ENCODE data around the gene DTX2.
"Not testable (repeated sequence)": the region's sequence is repeated elsewhere in the genome, so short reads cannot be mapped to it uniquely, and the experiment has no call there.

The DTX2 gene

DNA sequence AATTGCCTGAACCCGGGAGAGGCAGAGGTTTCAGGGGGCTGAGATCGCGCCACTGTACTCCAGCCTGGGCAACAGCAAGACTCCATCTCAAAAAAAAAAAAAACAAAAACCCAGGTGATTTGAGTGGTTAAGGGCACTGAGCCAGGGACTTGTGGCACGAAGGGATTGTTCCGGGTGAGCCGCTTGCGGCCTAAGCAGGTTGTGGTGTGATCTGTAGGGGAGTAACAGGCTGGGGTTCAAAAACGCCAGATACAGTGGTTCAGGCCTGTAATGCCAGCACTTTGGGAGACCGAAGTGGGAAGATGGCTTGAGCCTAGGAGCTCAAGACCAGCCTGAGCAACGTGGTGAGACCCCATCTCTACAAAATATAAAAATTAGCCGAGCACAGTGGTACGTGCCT is 17.7 kb upstream of the DTX2 start:
- not testable (repeated sequence) for DNase-seq (ENCODE audit: low spot score)

DNA sequence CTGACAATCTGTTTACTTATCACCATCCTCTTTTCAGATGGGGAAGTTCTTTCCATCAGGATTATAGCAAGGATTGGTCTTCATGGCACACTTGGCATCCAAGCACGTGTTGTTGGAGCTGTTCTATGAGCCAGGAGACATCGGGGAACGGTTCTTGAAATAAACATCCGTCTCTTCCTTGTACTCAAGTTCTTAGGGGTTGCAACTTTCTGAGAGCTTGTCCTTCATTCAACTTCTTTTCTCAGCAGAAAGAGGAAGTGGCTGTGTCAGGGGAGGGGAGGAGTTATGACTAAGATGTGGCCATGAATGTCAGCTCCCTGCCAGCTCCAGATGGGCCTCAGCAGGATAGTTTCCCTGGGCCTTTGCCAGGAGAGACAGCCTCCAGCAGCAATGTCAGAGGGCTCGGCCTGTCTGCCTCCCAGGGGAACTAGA is 15.9 kb upstream of the DTX2 start:
- peak; percentile 57 for DNase-seq (ENCODE audit: low spot score)

DNA sequence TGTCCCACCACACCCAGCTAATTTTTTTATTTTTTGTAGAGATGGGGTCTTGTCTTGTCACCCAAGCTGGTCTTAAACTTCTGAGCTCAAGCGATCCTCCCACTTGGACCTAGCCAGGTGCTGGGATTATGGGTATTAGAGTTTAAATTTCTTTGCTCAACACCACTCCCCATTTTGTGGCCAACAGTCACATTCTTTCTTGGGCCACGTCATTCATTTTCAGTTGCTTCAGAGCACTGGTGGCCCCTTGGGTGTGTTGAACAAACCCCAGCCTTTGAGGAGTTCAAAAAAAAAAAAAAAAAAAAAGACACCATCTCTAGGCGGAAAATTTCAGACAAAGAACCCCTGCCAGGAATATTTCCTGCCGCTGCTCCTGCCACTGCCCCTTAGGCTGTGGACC is 4.5 kb upstream of the DTX2 start:
- DNase-seq (ENCODE audit: low spot score) = not testable (repeated sequence)

DNA sequence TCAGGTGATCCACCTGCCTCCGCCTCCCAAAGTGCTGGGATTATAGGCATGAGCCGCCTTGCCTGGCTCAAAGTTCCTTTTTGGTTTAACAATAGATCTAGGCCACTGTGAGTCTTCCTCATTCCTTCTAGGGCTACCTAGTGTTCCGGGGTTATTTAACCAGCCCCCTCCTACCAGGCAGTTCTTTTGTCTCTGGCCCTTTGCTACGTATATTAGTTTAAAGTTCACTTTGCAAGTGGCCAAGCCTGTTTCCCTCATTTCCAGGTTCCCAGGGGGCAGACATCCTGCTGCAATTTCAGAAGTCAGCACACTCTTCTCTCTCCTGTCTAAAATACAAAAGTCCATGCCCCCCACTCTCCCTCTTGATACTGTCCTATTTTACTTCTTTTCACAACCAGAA is 3.0 kb upstream of the DTX2 start:
- not testable (repeated sequence) for DNase-seq (ENCODE audit: low spot score)

DNA sequence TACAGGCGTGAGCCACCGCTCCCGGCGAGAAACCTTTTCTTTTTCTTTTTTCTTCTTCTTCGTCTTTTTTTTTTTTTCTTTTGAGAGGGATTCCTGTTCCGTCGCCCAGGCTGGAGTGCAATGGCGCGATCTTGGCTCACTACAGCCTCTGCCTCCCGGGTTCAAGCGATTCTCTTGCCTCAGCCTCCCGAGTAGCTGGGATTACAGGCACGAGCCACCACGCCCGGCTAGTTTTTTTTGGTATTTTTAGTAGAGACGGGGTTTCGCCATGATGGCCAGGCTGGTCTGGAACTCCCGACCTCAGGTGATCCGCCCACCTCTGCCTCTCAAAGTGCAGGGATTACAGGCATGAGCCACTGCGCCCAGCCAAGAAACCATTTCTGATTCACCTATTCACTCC is 742 bp upstream of the DTX2 start:
- DNase-seq (ENCODE audit: low spot score) = not testable (repeated sequence)

DNA sequence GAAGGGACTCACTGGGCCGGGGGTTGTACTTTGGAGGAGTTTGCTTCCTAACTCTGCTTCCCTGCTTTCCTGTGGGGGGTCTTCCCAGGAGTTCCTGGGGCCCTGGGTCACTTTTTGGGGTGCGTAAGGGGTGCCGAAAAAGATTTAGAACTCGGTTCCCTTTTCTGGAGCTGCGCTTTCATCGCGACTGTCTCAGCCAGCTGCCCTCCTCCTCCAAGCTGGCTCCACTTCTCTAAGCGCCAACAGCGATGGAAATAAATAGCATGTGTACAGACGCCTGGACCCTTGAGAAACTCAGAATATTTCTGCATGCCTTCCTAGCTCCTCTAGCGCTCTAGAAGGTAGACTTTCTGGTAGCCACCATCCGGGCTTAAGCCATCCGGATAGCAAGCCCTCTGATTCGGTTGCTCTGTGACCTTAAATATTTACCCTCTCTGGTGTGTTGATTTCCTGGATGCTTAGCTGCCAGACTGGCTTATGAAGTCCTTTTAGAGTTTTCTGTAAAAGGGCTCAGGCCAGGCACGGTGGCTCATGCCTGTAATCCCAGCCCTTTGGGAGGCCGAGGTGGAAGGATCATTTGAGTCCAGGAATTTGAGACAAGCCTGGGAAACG is 868 bp downstream of the DTX2 start:
- DNase-seq (ENCODE audit: low spot score) = not testable (repeated sequence)

DNA sequence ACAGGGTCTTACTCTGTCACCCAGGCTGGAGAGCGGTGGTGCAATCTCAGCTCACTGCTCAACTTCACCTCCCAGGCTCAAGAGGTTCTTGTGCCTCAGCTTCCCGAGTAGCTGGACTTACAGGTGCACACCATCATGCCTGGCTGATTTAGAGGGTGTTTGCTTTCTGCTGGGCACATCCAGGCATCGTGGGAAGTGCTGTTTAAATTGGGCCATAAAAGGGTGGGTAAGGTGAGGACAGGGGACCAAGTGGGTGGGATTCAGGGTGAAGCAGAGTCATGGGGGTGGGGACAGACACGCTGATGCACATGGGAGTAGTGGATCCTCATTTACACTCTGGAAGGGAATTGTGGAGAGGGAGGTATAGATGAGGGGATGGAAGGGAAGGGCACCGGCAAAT is 3.5 kb downstream of the DTX2 start:
- not testable (repeated sequence) for DNase-seq (ENCODE audit: low spot score)

DNA sequence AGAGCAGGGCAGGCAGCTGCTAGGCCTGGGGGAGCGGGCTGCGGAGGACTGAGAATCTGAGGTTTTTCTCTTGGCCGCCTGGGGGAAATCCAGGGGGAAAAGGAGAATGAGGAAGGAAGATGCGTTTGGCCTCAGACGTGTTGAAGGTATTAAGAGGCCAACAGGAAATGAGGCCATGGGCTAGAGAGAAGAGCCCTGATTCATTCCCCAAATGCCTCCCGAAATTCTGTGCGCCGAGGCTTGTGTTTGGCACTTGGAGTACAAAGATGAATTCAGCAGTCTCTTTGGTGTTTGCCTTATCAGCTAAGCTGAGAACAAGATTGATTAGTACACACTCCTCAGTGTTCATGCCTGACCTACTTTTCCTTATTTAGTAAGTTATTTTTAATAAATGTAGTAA is 4.4 kb downstream of the DTX2 start:
- not testable (repeated sequence) for DNase-seq (ENCODE audit: low spot score)

DNA sequence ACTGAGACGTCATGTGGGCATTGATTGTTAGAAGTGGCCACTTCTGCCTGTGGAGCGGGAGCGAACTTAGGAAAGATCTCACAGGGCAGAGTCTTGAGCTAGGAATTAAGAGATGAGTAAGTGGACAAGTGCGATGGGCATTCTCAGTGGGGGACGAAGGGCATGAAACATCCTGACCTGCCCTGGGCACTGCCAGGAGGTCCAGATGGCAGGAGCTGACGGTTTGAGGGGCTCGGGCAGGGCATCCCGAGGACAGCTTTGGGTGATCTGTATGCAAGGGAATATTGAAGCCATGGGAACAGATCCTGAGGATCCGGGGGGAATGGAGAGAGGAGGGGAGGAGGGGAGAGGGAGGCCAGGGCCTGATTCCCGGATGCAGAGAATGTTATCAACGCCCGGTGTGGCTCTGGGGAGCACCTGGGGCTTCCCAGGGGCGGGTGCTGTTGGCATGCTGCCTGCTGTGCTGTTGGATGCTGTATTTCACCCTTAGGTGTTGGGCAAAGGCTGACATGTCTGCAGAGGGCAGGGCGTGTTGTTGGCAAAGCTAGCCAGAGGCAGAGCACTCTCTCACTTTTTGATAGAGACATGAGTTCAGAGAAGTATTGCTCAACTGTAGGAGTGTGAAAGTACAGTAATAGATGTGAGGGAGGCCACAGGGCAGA is 6.4 kb downstream of the DTX2 start:
- not testable (repeated sequence) for DNase-seq (ENCODE audit: low spot score)

DNA sequence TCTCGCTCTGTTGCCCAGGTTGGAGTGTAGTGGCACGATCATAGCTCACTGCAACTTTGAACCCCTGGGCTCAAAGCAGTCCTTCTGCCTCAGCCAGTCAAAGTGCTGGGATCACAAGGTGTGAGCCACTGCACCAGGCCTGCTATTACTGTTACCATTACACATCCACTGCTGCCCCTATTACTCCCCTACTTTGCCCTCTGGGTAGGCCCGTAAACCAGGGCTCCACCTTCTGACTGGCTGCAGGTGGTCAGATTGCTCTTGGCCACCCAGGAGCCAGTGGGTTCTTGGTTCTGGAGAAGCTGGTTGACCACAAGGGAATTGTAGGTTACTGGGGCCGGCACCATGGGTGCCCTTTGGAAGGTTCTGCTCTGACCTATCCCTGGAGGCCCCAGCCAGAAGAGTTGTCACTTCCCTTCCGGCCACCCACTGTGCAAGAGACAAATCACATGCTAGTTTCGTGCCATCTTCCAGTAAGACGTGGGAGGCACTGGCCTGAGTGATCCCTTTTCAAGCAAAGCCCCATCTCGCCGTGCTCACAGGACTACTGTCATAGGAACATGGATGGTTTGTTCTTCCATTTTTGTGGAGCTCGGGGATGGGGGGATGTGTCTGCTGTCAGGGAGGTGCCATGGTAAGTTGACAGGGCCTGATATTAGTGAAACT is 10.2 kb downstream of the DTX2 start:
- DNase-seq (ENCODE audit: low spot score) = not testable (repeated sequence)

DNA sequence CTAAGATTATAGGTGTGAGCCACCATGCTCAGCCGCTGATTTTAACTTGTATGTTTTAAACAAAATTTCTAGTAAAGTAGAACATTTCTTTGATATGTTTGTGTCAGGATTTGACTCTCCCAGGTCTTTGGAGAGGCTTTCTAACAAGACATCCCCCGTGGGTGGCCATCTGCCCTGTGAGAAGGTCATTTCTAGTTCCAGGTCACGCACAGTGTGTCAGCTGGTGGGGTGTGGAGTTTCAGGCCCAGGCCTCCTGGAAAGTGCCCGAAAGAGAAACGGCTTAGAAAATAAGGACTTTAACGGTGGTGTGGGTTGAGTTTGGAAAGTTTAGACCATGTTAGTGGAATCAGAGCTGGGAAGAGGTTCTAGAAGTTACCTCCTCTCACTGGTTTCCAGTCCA is 11.6 kb downstream of the DTX2 start:
- DNase-seq (ENCODE audit: low spot score) = not testable (repeated sequence)

DNA sequence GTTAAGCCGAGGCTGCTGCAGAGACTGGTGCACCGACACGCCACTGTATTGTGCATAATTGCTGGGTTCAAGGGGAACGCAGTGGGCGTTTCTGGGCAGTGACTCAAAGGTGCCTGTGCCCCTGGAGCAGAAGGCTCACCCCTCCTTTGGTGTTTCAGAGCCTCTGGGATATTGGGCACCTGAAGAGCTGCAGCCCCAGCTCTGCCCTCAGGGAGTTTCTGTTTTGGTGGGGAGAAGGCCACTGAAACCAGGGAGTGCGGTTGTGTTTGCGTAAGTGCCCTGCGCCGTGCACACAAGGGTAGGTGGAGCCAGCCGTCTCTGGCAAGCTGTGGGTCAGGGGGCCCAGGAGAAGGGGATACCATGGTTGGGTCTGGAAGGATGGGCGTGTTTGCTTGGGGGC is 14.8 kb downstream of the DTX2 start:
- DNase-seq (ENCODE audit: low spot score) = not testable (repeated sequence)

DNA sequence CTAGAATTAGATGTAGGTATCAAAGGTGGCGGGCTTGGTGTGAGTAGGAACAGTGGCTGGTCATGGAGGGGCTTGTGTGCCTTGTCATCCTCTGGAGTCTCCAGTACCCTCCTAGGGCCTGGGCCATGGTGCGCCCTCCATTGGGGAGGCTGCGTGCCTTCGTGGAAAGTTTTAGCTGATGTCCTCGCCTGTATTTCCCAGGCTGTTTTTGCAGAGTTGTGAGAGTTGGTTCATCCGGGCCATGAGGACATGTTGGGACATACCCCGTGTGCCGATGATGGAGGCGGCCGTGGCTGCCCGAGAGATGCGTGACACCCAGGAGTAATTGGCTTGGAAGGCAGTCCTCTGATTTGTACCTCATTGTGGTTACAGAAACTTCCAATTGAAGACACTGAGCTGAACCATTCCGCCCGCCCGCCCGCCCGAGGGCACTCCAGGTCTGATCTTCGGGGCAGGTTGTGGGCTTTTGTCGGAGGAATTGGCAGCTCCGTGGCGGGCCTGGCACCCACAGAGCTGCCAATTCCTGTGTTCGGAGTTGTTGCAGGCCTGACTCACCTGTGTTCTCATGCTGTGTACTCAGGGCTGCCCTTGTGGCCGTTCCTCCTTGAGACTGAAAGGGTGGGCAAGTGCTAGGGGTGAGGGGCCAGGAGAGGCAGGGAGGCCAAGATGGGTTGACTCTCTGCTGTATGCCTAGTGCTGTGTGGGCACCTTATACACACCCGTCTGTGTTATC is 15.4 kb downstream of the DTX2 start:
- not testable (repeated sequence) for DNase-seq (ENCODE audit: low spot score)

DNA sequence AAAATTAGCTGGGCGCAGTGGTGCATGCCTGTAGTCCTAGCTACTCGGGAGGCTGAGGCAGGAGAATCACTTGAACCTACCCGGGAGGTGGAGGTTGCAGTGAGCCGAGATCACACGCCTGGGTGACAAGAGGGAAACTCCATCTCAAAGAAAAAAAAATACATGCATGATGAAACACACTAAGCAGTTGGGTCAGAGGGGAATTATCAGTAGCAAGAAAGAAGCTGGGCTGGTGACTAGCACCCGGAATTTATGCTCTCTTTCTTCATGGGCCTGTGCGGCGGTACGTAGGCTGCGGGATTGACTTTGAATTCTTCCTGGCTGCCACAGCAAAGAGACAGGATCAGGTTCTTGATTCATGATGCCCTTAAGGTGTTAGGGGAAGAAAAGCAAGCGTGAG is 18.1 kb downstream of the DTX2 start:
- not testable (repeated sequence) for DNase-seq (ENCODE audit: low spot score)

DNA sequence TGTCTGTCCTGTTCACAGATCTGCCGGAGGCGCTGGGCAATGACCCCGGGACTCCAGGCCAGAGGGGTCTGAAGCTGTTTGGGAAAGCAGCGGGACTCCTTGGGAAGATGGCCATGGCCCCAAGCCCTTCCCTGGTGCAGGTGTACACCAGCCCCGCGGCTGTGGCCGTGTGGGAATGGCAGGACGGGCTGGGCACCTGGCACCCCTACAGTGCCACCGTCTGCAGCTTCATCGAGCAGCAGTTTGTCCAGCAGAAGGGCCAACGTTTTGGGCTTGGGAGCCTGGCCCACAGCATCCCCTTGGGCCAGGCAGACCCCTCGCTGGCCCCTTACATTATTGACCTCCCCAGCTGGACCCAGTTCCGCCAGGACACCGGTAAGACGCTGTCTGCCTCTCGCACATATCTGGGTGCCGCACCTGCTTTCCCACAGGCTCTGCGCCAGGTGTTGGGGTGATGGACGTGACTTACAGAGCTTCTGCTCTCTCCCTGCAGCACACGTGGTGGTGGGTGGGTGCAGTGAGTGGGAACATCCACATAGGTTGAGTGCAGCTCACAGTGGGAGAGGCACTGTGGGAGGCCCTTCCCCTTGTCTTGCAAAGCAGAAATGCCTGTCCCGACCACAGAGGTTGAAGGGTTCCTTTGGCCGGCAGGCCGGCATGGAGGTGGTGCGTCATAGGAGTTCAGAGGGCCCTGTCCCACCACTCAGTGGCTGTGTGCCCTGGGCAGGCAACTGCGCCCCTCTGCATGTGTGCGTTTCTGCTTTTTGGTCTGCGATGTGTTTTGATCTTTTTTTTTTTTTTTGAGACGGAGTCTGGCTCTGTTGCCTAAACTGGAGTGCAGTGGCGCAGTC is 19.1 kb downstream of the DTX2 start:
- not testable (repeated sequence) for DNase-seq (ENCODE audit: low spot score)

DNA sequence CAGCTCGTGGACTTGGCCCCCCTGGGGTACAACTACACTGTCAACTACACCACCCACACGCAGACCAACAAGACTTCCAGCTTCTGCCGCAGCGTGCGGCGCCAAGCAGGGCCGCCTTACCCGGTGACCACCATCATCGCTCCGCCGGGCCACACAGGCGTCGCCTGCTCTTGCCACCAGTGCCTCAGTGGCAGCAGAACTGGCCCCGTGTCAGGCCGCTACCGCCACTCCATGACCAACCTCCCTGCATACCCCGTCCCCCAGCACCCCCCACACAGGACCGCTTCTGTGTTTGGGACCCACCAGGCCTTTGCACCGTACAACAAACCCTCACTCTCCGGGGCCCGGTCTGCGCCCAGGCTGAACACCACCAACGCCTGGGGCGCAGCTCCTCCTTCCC is 21.2 kb downstream of the DTX2 start:
- not testable (repeated sequence) for DNase-seq (ENCODE audit: low spot score)

DNA sequence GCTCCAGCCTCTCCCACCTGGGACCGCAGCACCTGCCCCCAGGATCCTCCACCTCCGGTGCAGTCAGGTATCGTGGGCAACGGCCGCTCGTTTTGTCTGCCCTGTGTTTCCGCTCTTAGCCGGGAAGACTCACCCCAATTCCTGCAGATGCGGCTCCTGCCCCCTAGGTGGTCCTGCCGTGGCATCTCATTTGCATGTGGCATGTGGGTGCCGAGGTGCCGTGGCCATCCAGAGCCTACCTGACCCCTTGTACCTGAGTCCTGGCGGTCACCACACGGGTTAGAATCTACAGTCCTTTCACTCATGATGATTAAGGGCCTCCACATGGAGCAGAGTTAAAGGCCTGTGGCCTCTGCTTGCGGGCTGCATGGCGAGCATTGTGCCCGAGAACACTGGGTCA is 21.6 kb downstream of the DTX2 start:
- not testable (repeated sequence) for DNase-seq (ENCODE audit: low spot score)

DNA sequence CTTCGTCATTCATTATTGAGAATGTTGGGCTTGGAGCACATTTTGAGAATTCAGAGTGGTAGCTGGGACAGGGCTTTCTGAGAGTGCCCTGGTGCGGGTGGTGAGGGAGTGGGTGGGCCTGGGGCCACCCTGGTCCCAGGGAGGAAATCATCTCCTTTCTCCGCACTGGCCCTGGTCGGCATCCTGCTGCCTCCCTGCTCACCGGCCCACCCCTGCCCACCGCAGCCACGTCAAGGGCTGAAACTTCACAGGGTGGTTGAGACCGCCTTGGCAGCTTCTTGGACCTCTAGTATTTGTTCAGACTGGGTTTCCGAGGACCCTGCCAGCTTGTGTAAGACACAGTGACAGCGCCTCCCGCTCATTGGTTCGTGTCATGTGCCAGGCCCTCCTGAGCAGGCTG is 22.9 kb downstream of the DTX2 start:
- not testable (repeated sequence) for DNase-seq (ENCODE audit: low spot score)

DNA sequence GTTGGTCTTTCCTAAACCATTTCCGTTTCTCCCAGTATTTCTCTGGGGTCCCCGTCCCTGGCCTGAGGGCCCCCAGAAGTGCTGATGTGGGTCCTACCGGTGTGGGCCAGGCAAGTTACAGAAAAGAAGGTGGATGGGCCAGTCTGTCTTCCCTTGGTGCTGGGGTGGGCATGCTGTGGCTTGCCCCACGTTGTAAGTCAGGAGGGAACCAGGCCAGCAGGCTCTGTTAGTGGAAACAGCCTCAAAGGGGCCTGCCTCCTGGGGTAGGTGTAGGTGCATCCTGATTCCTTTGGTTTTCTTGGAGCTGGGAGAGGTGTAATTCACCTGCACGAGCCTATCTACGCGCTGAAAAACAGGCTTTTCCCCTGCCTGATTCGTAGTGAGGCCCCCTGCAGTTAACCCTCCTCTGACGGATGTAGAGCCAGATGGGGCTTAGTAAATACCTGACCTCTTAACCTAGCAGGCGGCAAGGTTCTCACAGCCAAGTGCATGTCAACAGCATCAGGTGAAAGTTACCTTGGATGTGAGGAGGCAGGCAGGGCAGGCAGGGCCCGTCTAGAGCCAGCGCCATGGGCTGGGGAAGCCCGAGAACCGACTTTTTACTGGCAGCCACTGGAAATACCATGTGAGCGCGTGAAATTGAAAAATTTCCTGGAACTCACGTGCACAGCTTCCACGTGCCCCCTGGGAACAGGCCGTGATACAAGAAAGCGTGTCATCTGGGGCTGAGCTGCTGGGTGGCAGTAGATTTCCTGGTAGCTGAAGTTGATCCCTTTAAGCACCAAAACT is 24.5 kb downstream of the DTX2 start:
- DNase-seq (ENCODE audit: low spot score) = not testable (repeated sequence)

DNA sequence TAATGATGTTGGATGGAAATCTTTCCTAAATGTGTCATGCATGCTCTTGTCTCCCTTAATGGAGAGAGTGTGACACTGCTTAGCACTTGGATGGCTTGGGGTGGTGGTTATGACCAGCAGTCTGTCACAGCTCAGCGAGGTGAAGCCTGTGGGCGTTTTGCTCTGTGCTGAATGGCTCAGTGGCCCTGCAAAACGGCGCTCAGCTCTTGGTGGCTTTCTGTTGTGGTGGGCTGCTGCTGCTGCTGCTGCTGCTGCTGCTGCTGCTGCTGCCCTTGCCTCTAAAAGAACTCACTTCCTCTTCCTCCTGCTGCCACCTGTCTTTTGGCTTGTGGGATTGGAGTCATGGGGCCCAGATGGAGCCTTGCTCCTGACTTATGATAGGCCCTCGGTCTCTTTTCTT is 25.1 kb downstream of the DTX2 start:
- not testable (repeated sequence) for DNase-seq (ENCODE audit: low spot score)

DNA sequence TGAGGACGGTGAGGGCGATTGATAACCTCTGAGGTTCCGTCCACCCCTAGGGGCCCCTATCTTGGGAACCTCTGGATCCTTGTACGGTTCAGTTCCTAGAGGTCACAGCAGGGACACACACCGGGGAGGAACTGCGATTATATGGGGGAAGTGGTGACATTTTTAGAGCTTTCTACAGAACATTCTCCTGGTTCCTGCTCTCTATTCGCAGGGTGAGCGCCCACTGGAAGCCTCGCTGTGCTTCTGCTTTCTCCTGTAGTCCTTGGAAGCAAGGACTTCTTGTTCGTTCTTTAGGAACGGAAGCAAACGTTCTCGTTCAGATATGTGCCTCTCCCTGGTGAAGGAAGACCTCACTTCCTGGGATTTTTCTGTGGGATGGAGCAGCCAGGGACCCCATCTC is 26.5 kb downstream of the DTX2 start:
- DNase-seq (ENCODE audit: low spot score) = not testable (repeated sequence)
